ENCODE results near the gene CHRNB2.
A peak's percentile ranks its signal among the peaks of the same experiment; 100 is the strongest.

Gene CHRNB2

GRCh38 chr1:154620751-154621150, 53.2 kb downstream of the CHRNB2 start:
- ChIA-PET POLR2A (no interaction called here), CTCF (interaction anchor here (0.7 to 0.8 kb wide), 2 partner anchors 23 to 61 kb away, joined by 3 read pairs; no protein-coding TSS in a partner anchor)
- Histone ChIP-seq H3K9me3 (ENCODE audit: control insufficient read depth, insufficient read depth, low read depth, low read length) (no peaks in the 10 kb centered on the region), H3K4me1 (ENCODE audit: control insufficient read depth, insufficient read depth, low read length) (no peaks in the 10 kb centered on the region; the same call in 1 of the 2 replicates), H3K27ac (ENCODE audit: extremely low read depth, low read depth, low read length) (no peak overlapping the region), H3K4me3 (ENCODE audit: low read depth, low read length) (no peak overlapping the region), H3K36me3 (ENCODE audit: control insufficient read depth in 2 of 2, insufficient read depth in 1 of 2, low read length in 2 of 2) (peaks cover 0 to 29% of the 10 kb centered on the region in 2 experiments; a peak in 2 of 3 replicates)
- TF ChIP-seq ZNF629 (tag by site-specific recombination; IDR thresholded peaks at IDR 0.05) (no peak), ZNF433 (tag by site-specific recombination; IDR thresholded peaks at IDR 0.05; ENCODE audit: low read depth) (no peak), TRIM28 (IDR thresholded peaks at IDR 0.05; ENCODE audit: borderline replicate concordance, low read length) (no peak), ZNF776 (tag by site-specific recombination; IDR thresholded peaks at IDR 0.05; ENCODE audit: borderline replicate concordance) (no peak), MZF1 (tag by site-specific recombination; IDR thresholded peaks at IDR 0.05; ENCODE audit: borderline replicate concordance) (no peak), ZNF596 (tag by site-specific recombination; IDR thresholded peaks at IDR 0.05) (no peak), ZNF777 (tag by site-specific recombination; IDR thresholded peaks at IDR 0.05; ENCODE audit: borderline replicate concordance) (no peak), ZNF362 (tag by site-specific recombination; IDR thresholded peaks at IDR 0.05) (no peak), ZNF155 (tag by site-specific recombination; IDR thresholded peaks at IDR 0.05) (no peak), ZNF830 (tag by site-specific recombination; IDR thresholded peaks at IDR 0.05; ENCODE audit: low read depth) (no peak), SALL2 (tag by site-specific recombination; IDR thresholded peaks at IDR 0.05; ENCODE audit: borderline replicate concordance) (no peak), ZNF37A (tag by site-specific recombination; IDR thresholded peaks at IDR 0.05) (no peak), ZNF654 (tag by site-specific recombination; IDR thresholded peaks at IDR 0.05; ENCODE audit: low read depth) (no peak), ZNF600 (tag by site-specific recombination; IDR thresholded peaks at IDR 0.05) (no peak), ZNF658 (tag by site-specific recombination; IDR thresholded peaks at IDR 0.05) (no peak), MYNN (tag by site-specific recombination; IDR thresholded peaks at IDR 0.05; ENCODE audit: borderline replicate concordance) (no peak), ZNF266 (tag by site-specific recombination; IDR thresholded peaks at IDR 0.05; ENCODE audit: low read depth) (no peak), ZNF302 (tag by site-specific recombination; IDR thresholded peaks at IDR 0.05; ENCODE audit: low read depth) (no peak), ZNF624 (tag by site-specific recombination; IDR thresholded peaks at IDR 0.05) (no peak), ZNF223 (tag by site-specific recombination; IDR thresholded peaks at IDR 0.05) (no peak)

- H3K36me3 ChIP-seq (ENCODE audit: control insufficient read depth in 2 of 2, insufficient read depth in 1 of 2, low read length in 2 of 2), result peaks cover 0 to 29% of the 10 kb centered on the region in 2 experiments; a peak in 2 of 3 replicates
- ChIA-PET CTCF (no interaction called here), POLR2A (no interaction called here)
- H3K4me3 ChIP-seq (ENCODE audit: low read depth, low read length), result no peak overlapping the region
- H3K9me3 ChIP-seq (ENCODE audit: control insufficient read depth, insufficient read depth, low read depth, low read length), result no peaks in the 10 kb centered on the region
- peaks cover 4% of the 10 kb centered on the region for H3K4me1 ChIP-seq (ENCODE audit: control insufficient read depth, insufficient read depth, low read length)
- no peak overlapping the region for H3K27ac ChIP-seq (ENCODE audit: extremely low read depth, low read depth, low read length)
- TF ChIP-seq ZNF146 (tag by site-specific recombination; IDR thresholded peaks at IDR 0.05), result no peak
- peak; percentile 86 for TF ChIP-seq ZBTB17 (tag by site-specific recombination; IDR thresholded peaks at IDR 0.05)
- TF ChIP-seq ZFHX2 (tag by site-specific recombination; conservative IDR thresholded peaks at IDR 0.05), result 0 out of 2 replicates have a peak, but pooled peaks have one; percentile 23
- TF ChIP-seq RBAK (tag by site-specific recombination; IDR thresholded peaks at IDR 0.05), result no peak
- TF ChIP-seq, protein P1, sequence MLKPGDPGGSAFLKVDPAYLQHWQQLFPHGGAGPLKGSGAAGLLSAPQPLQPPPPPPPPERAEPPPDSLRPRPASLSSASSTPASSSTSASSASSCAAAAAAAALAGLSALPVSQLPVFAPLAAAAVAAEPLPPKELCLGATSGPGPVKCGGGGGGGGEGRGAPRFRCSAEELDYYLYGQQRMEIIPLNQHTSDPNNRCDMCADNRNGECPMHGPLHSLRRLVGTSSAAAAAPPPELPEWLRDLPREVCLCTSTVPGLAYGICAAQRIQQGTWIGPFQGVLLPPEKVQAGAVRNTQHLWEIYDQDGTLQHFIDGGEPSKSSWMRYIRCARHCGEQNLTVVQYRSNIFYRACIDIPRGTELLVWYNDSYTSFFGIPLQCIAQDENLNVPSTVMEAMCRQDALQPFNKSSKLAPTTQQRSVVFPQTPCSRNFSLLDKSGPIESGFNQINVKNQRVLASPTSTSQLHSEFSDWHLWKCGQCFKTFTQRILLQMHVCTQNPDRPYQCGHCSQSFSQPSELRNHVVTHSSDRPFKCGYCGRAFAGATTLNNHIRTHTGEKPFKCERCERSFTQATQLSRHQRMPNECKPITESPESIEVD (tag by site-specific recombination; IDR thresholded peaks at IDR 0.05), result no peak
- TF ChIP-seq FEZF1 (tag by site-specific recombination; IDR thresholded peaks at IDR 0.05), result peak; percentile 48
- no peak for TF ChIP-seq ZNF549 (tag by site-specific recombination; IDR thresholded peaks at IDR 0.05)
- TF ChIP-seq ZNF19 (tag by site-specific recombination; IDR thresholded peaks at IDR 0.05; ENCODE audit: low read depth), result no peak
- TF ChIP-seq, protein P2, sequence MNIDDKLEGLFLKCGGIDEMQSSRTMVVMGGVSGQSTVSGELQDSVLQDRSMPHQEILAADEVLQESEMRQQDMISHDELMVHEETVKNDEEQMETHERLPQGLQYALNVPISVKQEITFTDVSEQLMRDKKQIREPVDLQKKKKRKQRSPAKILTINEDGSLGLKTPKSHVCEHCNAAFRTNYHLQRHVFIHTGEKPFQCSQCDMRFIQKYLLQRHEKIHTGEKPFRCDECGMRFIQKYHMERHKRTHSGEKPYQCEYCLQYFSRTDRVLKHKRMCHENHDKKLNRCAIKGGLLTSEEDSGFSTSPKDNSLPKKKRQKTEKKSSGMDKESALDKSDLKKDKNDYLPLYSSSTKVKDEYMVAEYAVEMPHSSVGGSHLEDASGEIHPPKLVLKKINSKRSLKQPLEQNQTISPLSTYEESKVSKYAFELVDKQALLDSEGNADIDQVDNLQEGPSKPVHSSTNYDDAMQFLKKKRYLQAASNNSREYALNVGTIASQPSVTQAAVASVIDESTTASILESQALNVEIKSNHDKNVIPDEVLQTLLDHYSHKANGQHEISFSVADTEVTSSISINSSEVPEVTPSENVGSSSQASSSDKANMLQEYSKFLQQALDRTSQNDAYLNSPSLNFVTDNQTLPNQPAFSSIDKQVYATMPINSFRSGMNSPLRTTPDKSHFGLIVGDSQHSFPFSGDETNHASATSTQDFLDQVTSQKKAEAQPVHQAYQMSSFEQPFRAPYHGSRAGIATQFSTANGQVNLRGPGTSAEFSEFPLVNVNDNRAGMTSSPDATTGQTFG (tag by site-specific recombination; IDR thresholded peaks at IDR 0.05; ENCODE audit: borderline replicate concordance), result no peak
- TF ChIP-seq ZNF621 (tag by site-specific recombination; IDR thresholded peaks at IDR 0.05), result no peak
- TF ChIP-seq ZNF837 (tag by site-specific recombination; IDR thresholded peaks at IDR 0.05), result no peak
- TF ChIP-seq GLIS1 (tag by site-specific recombination; IDR thresholded peaks at IDR 0.05), result peak; percentile 76
- no peak for TF ChIP-seq SETDB1 (IDR thresholded peaks at IDR 0.05; ENCODE audit: insufficient read length, low read length)
- TF ChIP-seq ZNF768 (tag by site-specific recombination; IDR thresholded peaks at IDR 0.05), result no peak
- peak; percentile 30; the same call in 1 of the 2 replicates for TF ChIP-seq ZIC2 (tag by site-specific recombination; IDR thresholded peaks at IDR 0.05)
These were observed 54.3 kb downstream of the CHRNB2 start for GRCh38 chr1:154621875-154622274.

Measured in HEK293 (cell line).